Metanephros (tissue), 1 donor: ENCODE measurements around the gene SLC39A3. TPM values are rescaled to one million over a fixed set of nuclear protein-coding genes. Genes with fewer than 3 reads are reported as not detected.

ENCODE experiments used
- total RNA-seq: library from RNA; depleted of rRNA; stranded (reverse); fragments of >200 nt; gene quantifications from one replicate; pipeline ENCODE4 v1.2.3, GENCODE V29; 2014

The SLC39A3 gene
- total RNA-seq = 24.8 TPM

GRCh38 chr19:2739602-2740313 lies at the start of gene SLC39A3:
Gene SLC39A3 (minus strand): TSS chr19:2740017. CDS start chr19:2737257, 2,760 bp downstream.

GRCh38 chr19:2785244-2785997 lies 45.6 kb upstream of the SLC39A3 start, which contains the start of gene THOP1:
Gene THOP1 (plus strand): TSS chr19:2785503. CDS start chr19:2785663, 160 bp downstream.

GRCh38 chr19:2782936-2783780 lies 43.3 kb upstream of the SLC39A3 start, which contains the start of gene SGTA:
Gene SGTA (minus strand): TSS chr19:2783273. CDS start chr19:2769068, 14,205 bp downstream.

GRCh38 chr19:2720777-2721569 lies 18.8 kb downstream of the SLC39A3 start, which contains the start of gene DIRAS1:
Gene DIRAS1 (minus strand): TSS chr19:2721372. CDS start chr19:2717806, 3,566 bp downstream.

GRCh38 chr19:2702170-2703076 lies 37.4 kb downstream of the SLC39A3 start, which contains the start of gene GNG7:
Gene GNG7 (minus strand): TSS chr19:2702694. CDS start chr19:2520688, 182,006 bp downstream.

Other genes with a start within 250 kb of the SLC39A3 start
- 6.3 TPM for gene GNG7, start 37.3 kb downstream of the SLC39A3 start, total RNA-seq
- 1.6 TPM for gene DIRAS1, start 18.6 kb downstream of the SLC39A3 start, total RNA-seq
- 52.5 TPM for gene SGTA, start 43.3 kb upstream of the SLC39A3 start, total RNA-seq
- gene THOP1, start 45.5 kb upstream of the SLC39A3 start, total RNA-seq = 64.0 TPM
- gene ZNF554, start 79.9 kb upstream of the SLC39A3 start, total RNA-seq = 9.1 TPM
- 16.7 TPM for gene ZNF555, start 101.5 kb upstream of the SLC39A3 start, total RNA-seq
- gene ZNF556, start 127.3 kb upstream of the SLC39A3 start, total RNA-seq = 9.3 TPM
- 6.1 TPM for gene ZNF57, start 160.9 kb upstream of the SLC39A3 start, total RNA-seq
- gene ZNF77, start 205.0 kb upstream of the SLC39A3 start, total RNA-seq = 9.3 TPM
- gene TLE6, start 237.5 kb upstream of the SLC39A3 start, total RNA-seq = 7.6 TPM